CD4-positive, alpha-beta memory T cell (primary cell): ENCODE data around the gene SULT6B1. TPM values are rescaled to one million over a fixed set of nuclear protein-coding genes. Genes with fewer than 3 reads are reported as not detected.

Experiments
- CTCF ChIA-PET: fragments of 350-600 bp; sonication (Branson Sonifier 250); formaldehyde crosslinking; loops from one replicate; lab custom pipeline; 2021; ENCODE audit warnings: inconsistent platforms; ENCODE audit not compliant: partially characterized antibody; lab: Charles Lee
- POLR2A ChIA-PET: fragments of 350-600 bp; sonication (Branson Sonifier 250); formaldehyde crosslinking; loops from one replicate; lab custom pipeline; 2021; ENCODE audit not compliant: partially characterized antibody; lab: Charles Lee
- DNase-seq, 5 donors: peaks; one replicate each; pipeline versions ENCODE4 v3.0.0 to v3.0.0-alpha.2; 2020 to 2022; ENCODE audit warnings: mixed read lengths in 1 of 5
- H3K27ac ChIP-seq: one replicate; pipeline ENCODE4 v1.7.0; 2013; ENCODE audit warnings: low read depth, low read length
- H3K27me3 ChIP-seq: 2 replicates; pipeline ENCODE4 v1.7.0; 2013; ENCODE audit warnings: mild to moderate bottlenecking, low read length, moderate library complexity; ENCODE audit not compliant: insufficient read depth
- H3K36me3 ChIP-seq: 2 replicates; pipeline ENCODE4 v1.7.0; 2013; ENCODE audit warnings: mild to moderate bottlenecking, low read length, moderate library complexity; ENCODE audit not compliant: insufficient read depth
- H3K4me1 ChIP-seq: 2 replicates; pipeline ENCODE4 v1.7.0; 2013; ENCODE audit warnings: mild to moderate bottlenecking, low read length, moderate library complexity; ENCODE audit not compliant: insufficient read depth
- H3K4me3 ChIP-seq, 2 donors: one replicate each; pipeline ENCODE4 v1.7.0; 2013; ENCODE audit warnings: low read length in 2 of 2, mild to moderate bottlenecking in 1 of 2
- H3K9me3 ChIP-seq, 2 donors: one replicate each; pipeline ENCODE4 v1.7.0; 2013; ENCODE audit warnings: low read length in 2 of 2, control low read depth in 1 of 2; ENCODE audit not compliant: control insufficient read depth in 1 of 2
- H3K27ac Mint-ChIP-seq, 7 donors: one replicate each; pipeline ENCODE4 v1.8.0; 2020 to 2021; ENCODE audit warnings: mixed read lengths in 7 of 7, mild to moderate bottlenecking in 6 of 7, inconsistent platforms in 3 of 7, moderate library complexity in 3 of 7
- H3K27me3 Mint-ChIP-seq, 2 donors: one replicate each; pipeline ENCODE4 v1.8.0; 2020 to 2021; ENCODE audit warnings: mixed read lengths in 2 of 2
- H3K36me3 Mint-ChIP-seq, 2 donors: one replicate each; pipeline ENCODE4 v1.8.0; 2020 to 2021; ENCODE audit warnings: mixed read lengths in 2 of 2, inconsistent platforms in 1 of 2, mild to moderate bottlenecking in 1 of 2
- H3K4me1 Mint-ChIP-seq, 4 donors: one replicate each; pipeline ENCODE4 v1.8.0; 2020 to 2021; ENCODE audit warnings: mixed read lengths in 4 of 4, mild to moderate bottlenecking in 1 of 4
- H3K4me3 Mint-ChIP-seq, 8 donors: one replicate each; pipeline ENCODE4 v1.8.0; 2020 to 2021; ENCODE audit warnings: mixed read lengths in 8 of 8, mild to moderate bottlenecking in 7 of 8, moderate library complexity in 6 of 8, inconsistent platforms in 3 of 8
- H3K9me3 Mint-ChIP-seq, 8 donors: one replicate each; pipeline ENCODE4 v1.8.0; 2020 to 2021; ENCODE audit warnings: mixed read lengths in 8 of 8, mild to moderate bottlenecking in 5 of 8, inconsistent platforms in 3 of 8, moderate library complexity in 1 of 8
- intact Hi-C: fragments of 100-400 bp; cut with micrococcal nuclease; formaldehyde crosslinking; loops from one replicate; pipeline ENCODE4 v1.15.1; 2023
- polyA plus RNA-seq, 2 donors: library from polyadenylated mRNA; unstranded; fragments of 300-500 nt; fragmentation: Illumina TruSeq; gene quantifications; one replicate each; pipeline ENCODE4 v1.2.3, GENCODE V29; 2021
- total RNA-seq, 2 experiments: library from RNA; stranded (reverse); gene quantifications; one replicate each; pipeline ENCODE4 v1.2.3, GENCODE V29; 2021

Gene SULT6B1
- not detected for total RNA-seq
- not detected for polyA plus RNA-seq

- Histone ChIP-seq H3K27ac (no peak within 1 kb of the TSS), H3K9me3 (no peaks in the 10 kb centered on the region), H3K36me3 (no peaks in the 10 kb centered on the region), H3K27me3 (no peaks in the 10 kb centered on the region), H3K4me1 (no peaks in the 10 kb centered on the region), H3K4me3 (no peak within 1 kb of the TSS)
- ChIA-PET CTCF (interaction anchor here (1.6 kb wide), 1 partner anchor 9 kb away, joined by 3 read pairs; no protein-coding TSS in a partner anchor), POLR2A (no interaction called here)
- no peak within 1 kb of the TSS for H3K27ac Mint-ChIP-seq
- no peaks in the 10 kb centered on the region for H3K4me1 Mint-ChIP-seq
- DNase-seq, result no peak
- H3K9me3 Mint-ChIP-seq, result no peaks in the 10 kb centered on the region
- intact Hi-C loops, result no loop called here
- no peaks in the 10 kb centered on the region for H3K36me3 Mint-ChIP-seq
- H3K27me3 Mint-ChIP-seq, result peaks cover 7 to 9% of the 10 kb centered on the region in 2 donors
- peak within 1 kb of the TSS in 1 of 8 donors; percentile 4 for H3K4me3 Mint-ChIP-seq
These were observed at the start of gene SULT6B1 for GRCh38 chr2:37188570-37188969. SULT6B1 (minus strand) TSS chr2:37188670; CDS start chr2:37188640, 30 bp downstream.

GRCh38 chr2:37232131-37232933 is 43.9 kb upstream of the SULT6B1 start:
- ChIA-PET CTCF (interaction anchor here (0.7 to 1.4 kb wide), 7 partner anchors 11 to 645 kb away, joined by 3 to 5 read pairs (median 3); partner anchors contain the start of genes GPATCH11 and HEATR5B), POLR2A (interaction anchor here (0.6 to 2.5 kb wide), 19 partner anchors 9 to 1519 kb away, joined by 3 to 22 read pairs (median 4); partner anchors contain the start of genes CEBPZOS, EIF2AK2, GPATCH11 and HEATR5B)
- peak overlapping the region; percentile 94 to 98 for H3K4me3 ChIP-seq

GRCh38 chr2:37231241-37232130 is 43.0 kb upstream of the SULT6B1 start, which contains the start of the genes CEBPZ and NDUFAF7:
CEBPZ (minus strand) TSS chr2:37231596; CDS start chr2:37231567, 29 bp downstream.
NDUFAF7 (plus strand) TSS chr2:37231658; CDS start chr2:37231706, 48 bp downstream.
- H3K9me3 ChIP-seq, result no peaks in the 10 kb centered on the region
- intact Hi-C loops, result loop anchor here (1.0 to 2.0 kb wide), 5 partner anchors 35 to 265 kb away; partner anchors contain the start of genes CEBPZOS, EIF2AK2 and STRN
- H3K27ac ChIP-seq, result peak within 1 kb of the TSS; percentile 86
- no peaks in the 10 kb centered on the region for H3K27me3 ChIP-seq
- H3K4me1 Mint-ChIP-seq, result peaks cover 22 to 41% (median 32%) of the 10 kb centered on the region in 4 donors
- no peak within 1 kb of the TSS for H3K4me3 Mint-ChIP-seq
- H3K27ac Mint-ChIP-seq, result no peak within 1 kb of the TSS
- CTCF ChIA-PET, result interaction anchor here (0.7 to 1.4 kb wide), 6 partner anchors 12 to 646 kb away, joined by 3 to 5 read pairs (median 3); partner anchors contain the start of genes GPATCH11 and HEATR5B
- no peaks in the 10 kb centered on the region for H3K9me3 Mint-ChIP-seq
- peaks cover 17% of the 10 kb centered on the region for H3K36me3 ChIP-seq
- POLR2A ChIA-PET, result interaction anchor here (0.5 to 2.5 kb wide), 20 partner anchors 9 to 1627 kb away, joined by 3 to 22 read pairs (median 4); partner anchors contain the start of genes CEBPZOS, EIF2AK2, GPATCH11 and HEATR5B
- H3K36me3 Mint-ChIP-seq, result peaks cover 28 to 39% of the 10 kb centered on the region in 2 donors
- peak within 1 kb of the TSS; percentile 94 to 98 for H3K4me3 ChIP-seq
- peak; percentile 85 to 94 (median 88) for DNase-seq
- peaks cover 46% of the 10 kb centered on the region for H3K4me1 ChIP-seq
- no peaks in the 10 kb centered on the region for H3K27me3 Mint-ChIP-seq

More at GRCh38 chr2:37232131-37232933, 43.9 kb upstream of the SULT6B1 start:
- peaks cover 11% of the 10 kb centered on the region for H3K36me3 ChIP-seq
- intact Hi-C loops, result no loop called here
- peaks cover 37% of the 10 kb centered on the region for H3K4me1 ChIP-seq
- peak overlapping the region; percentile 86 for H3K27ac ChIP-seq
- no peaks in the 10 kb centered on the region for H3K9me3 Mint-ChIP-seq
- H3K27me3 ChIP-seq, result no peaks in the 10 kb centered on the region
- H3K9me3 ChIP-seq, result no peaks in the 10 kb centered on the region
- no peak overlapping the region for H3K4me3 Mint-ChIP-seq
- no peak for DNase-seq
- H3K4me1 Mint-ChIP-seq, result peaks cover 20 to 33% (median 26%) of the 10 kb centered on the region in 4 donors
- H3K27ac Mint-ChIP-seq, result no peak overlapping the region
- H3K27me3 Mint-ChIP-seq, result no peaks in the 10 kb centered on the region
- peaks cover 24 to 35% of the 10 kb centered on the region in 2 donors for H3K36me3 Mint-ChIP-seq

GRCh38 chr2:37230581-37230980 is 42.1 kb upstream of the SULT6B1 start:
- peak overlapping the region; percentile 86 for H3K27ac ChIP-seq
- peak overlapping the region; percentile 94 to 98 for H3K4me3 ChIP-seq
- CTCF ChIA-PET, result interaction anchor here (1.4 kb wide), 1 partner anchor 13 kb away, joined by 5 read pairs; no protein-coding TSS in a partner anchor
- H3K27me3 Mint-ChIP-seq, result no peaks in the 10 kb centered on the region
- no peak for DNase-seq
- H3K36me3 ChIP-seq, result peaks cover 17% of the 10 kb centered on the region
- H3K9me3 Mint-ChIP-seq, result no peaks in the 10 kb centered on the region
- H3K4me3 Mint-ChIP-seq, result no peak overlapping the region
- H3K36me3 Mint-ChIP-seq, result peaks cover 21 to 39% of the 10 kb centered on the region in 2 donors
- POLR2A ChIA-PET, result interaction anchor here (2.5 kb wide), 1 partner anchor 34 kb away, joined by 22 read pairs; the partner anchor contains the start of gene CEBPZOS
- H3K9me3 ChIP-seq, result no peaks in the 10 kb centered on the region
- H3K27me3 ChIP-seq, result no peaks in the 10 kb centered on the region
- intact Hi-C loops, result loop anchor here (2.0 kb wide), 1 partner anchor 34 kb away; the partner anchor contains the start of gene CEBPZOS
- H3K4me1 Mint-ChIP-seq, result peaks cover 22 to 48% (median 35%) of the 10 kb centered on the region in 4 donors
- peaks cover 50% of the 10 kb centered on the region for H3K4me1 ChIP-seq
- no peak overlapping the region for H3K27ac Mint-ChIP-seq

- ChIA-PET POLR2A (no interaction called here), CTCF (interaction anchor here (1.5 kb wide), 1 partner anchor 10 kb away, joined by 3 read pairs; no protein-coding TSS in a partner anchor)
- Histone ChIP-seq H3K9me3 (no peaks in the 10 kb centered on the region), H3K4me1 (peaks cover 63% of the 10 kb centered on the region), H3K4me3 (no peak overlapping the region), H3K27ac (no peak overlapping the region), H3K27me3 (no peaks in the 10 kb centered on the region), H3K36me3 (peaks cover 19% of the 10 kb centered on the region)
- no peaks in the 10 kb centered on the region for H3K27me3 Mint-ChIP-seq
- H3K36me3 Mint-ChIP-seq, result peaks cover 16 to 36% of the 10 kb centered on the region in 2 donors
- H3K4me1 Mint-ChIP-seq, result peaks cover 23 to 49% (median 36%) of the 10 kb centered on the region in 4 donors
- H3K9me3 Mint-ChIP-seq, result no peaks in the 10 kb centered on the region
- no peak for DNase-seq
- peak overlapping the region in 1 of 8 donors; percentile 54 for H3K4me3 Mint-ChIP-seq
- peak overlapping the region in 1 of 7 donors; percentile 3 for H3K27ac Mint-ChIP-seq
- intact Hi-C loops, result no loop called here
These were observed 40.3 kb upstream of the SULT6B1 start for GRCh38 chr2:37228788-37229187.

GRCh38 chr2:37226863-37227262 is 38.4 kb upstream of the SULT6B1 start:
- peaks cover 28% of the 10 kb centered on the region for H3K36me3 ChIP-seq
- Mint-ChIP-seq H3K4me3 (peak overlapping the region in 5 of 8 donors; percentile 5 to 54 (median 41)), H3K9me3 (no peaks in the 10 kb centered on the region), H3K4me1 (peaks cover 36 to 64% (median 47%) of the 10 kb centered on the region in 4 donors), H3K27me3 (no peaks in the 10 kb centered on the region), H3K36me3 (peaks cover 30 to 49% of the 10 kb centered on the region in 2 donors), H3K27ac (peak overlapping the region in 1 of 7 donors; percentile 80)
- ChIA-PET POLR2A (no interaction called here), CTCF (no interaction called here)
- no peaks in the 10 kb centered on the region for H3K27me3 ChIP-seq
- no peak overlapping the region for H3K4me3 ChIP-seq
- H3K27ac ChIP-seq, result no peak overlapping the region
- H3K4me1 ChIP-seq, result peaks cover 54% of the 10 kb centered on the region
- no peak for DNase-seq
- H3K9me3 ChIP-seq, result no peaks in the 10 kb centered on the region
- intact Hi-C loops, result no loop called here
